DND-41 (cell line): ENCODE data around the gene SNTG2.

Source experiments
- CTCF ChIP-seq: IDR thresholded peaks from 2 replicates; pipeline ENCODE4 v1.5.1; 2012; ENCODE audit warnings: borderline replicate concordance, low read length, moderate library complexity, mild to moderate bottlenecking; ENCODE audit not compliant: poor library complexity, severe bottlenecking; ENCODE audit errors: extremely low read depth
- EZH2 ChIP-seq: IDR thresholded peaks from 3 replicates; pipeline ENCODE4 v1.6.1; 2012; ENCODE audit warnings: borderline replicate concordance, low read depth, mild to moderate bottlenecking, moderate library complexity, low read length, inconsistent platforms; ENCODE audit not compliant: severe bottlenecking

- TF ChIP-seq CTCF, result peak; percentile 30
- TF ChIP-seq EZH2, result no peak
Measured at GRCh38 chr2:1162768-1163584, 212.3 kb downstream of the SNTG2 start.
